GM18907 (cell line): ENCODE results near the gene FHL2.

Experiments used
- ATAC-seq: cut with Tn5 transposase; IDR thresholded peaks from one replicate; pipeline ENCODE4 v1.9.1; 2021; ENCODE audit warnings: mild to moderate bottlenecking, moderate library complexity; ENCODE audit not compliant: unreplicated experiment

FHL2 gene

DNA sequence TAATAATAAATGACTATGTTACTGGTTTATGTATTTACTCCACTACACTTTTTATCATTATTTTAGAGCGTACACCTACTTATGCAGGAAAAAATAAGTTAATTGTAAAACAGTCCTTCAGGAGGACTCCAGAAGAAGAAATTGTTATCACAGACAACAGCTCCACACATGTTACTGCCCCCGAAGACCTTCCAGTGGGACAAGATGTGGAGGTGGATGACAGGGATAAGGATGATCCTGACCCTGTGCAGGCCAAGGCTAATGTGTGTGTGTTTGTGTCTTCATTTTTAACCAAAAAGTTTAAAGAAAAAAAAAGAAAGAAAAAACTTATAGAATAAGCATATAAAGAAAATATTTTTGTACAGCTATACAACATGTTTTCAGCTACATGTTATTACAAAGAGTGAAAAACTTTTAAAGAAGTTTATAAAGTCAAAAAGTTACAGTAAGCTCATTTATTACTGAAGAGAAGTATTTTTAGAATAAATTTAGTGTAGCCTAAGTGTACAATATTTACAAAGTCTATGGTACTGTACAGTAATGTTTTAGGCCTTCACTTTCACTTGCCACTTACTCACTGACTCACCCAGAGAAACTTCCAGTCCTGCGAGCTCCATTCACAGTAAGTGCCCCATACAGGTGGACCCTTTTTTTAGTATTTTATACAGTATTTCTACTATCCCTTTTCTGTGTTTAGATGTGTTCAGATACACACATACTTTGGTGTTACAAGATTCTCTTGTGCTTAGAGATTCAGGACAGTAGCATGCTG is 76.8 kb downstream of the FHL2 start:
- ATAC-seq, result no peak

DNA sequence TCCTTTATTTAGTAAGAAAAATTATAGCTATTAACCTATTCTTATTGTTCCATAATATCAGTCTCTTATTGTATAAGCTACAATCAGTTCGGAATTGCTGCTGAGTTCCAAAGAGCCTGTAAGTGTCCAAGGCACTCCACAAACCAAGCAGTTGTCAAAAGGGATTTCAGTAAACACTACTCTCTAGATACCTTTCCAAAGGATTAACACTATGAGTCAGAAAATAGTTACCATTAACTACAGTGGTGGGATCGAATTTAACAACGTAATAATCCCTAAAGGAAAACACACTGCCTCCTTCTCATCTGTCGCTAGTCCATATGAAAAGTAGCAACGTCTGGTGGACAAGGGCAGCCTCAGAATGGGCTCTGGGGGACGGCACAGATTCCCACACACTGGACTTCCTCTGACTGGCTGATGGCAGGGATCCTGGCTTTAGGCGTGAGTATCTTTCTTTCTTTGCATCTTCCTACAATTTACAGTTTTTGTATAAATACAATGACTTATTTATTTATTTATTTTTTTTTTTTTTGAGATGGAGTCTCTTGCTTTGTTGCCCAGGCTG is 78.1 kb downstream of the FHL2 start:
- no peak for ATAC-seq

DNA sequence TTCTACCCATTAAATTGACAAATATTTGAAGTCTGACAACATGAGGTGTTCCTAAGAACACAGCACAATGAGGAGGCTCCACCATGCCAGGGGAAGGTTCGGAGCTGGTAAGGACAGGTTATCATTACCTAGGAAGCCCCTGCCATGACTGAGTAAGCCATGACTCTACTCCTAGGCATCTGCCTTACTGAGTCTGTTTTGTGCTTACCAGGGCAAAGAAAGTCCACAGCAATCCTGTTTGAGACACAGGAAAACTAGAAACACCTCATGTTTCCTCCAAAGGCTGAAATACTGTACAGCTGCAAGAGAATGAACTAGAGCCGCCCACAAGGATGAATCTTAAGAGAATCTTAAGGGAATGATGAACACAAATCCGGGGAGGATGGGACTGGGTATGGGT is 80.9 kb downstream of the FHL2 start:
- ATAC-seq, result no peak

DNA sequence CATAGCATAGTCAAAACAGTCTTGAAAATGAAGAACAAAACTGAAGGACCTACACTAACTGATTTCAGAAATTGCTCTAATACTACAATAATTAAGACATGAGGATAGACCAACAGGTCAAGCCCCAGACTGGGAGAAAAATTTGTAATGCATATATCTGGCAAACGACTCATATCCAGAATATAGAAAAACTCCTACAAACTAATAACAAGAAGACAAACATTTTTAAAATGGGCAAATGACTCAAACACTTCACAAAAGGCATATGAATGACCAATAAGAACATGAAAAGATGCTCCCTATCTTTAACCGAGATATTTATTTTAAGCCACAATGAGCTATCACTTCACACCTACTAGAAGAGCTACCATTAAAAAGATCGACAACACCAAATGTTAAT is 83.5 kb downstream of the FHL2 start:
- ATAC-seq, result peak; percentile 66

DNA sequence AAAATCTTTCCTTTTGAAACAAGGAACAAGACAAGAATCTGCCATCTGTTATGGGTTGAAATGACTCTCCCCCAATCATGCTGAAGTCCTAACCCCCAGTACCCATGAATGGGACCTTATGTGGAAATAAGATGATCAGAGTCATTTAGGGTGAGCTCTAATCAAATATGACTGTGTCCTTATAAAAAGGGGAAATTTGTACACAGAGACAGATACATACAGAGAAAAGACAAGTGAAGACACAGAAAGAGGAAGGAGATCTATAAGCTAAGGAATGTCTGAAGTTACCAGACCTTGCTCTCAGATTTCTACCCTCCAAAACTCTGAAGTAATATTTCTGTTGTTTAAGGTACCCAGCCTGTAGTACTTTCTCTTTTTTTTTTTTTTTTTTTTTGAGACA is 85.0 kb downstream of the FHL2 start:
- ATAC-seq, result no peak
